GM23338 (cell line): ENCODE data around the gene KIF21A. TPM values are rescaled to one million over a fixed set of nuclear protein-coding genes. Genes with fewer than 3 reads are reported as not detected.

Experiments
- ATAC-seq: fragments of 200-7000 bp; cut with Tn5 transposase; 3 replicates; pipeline ENCODE4 v1.9.1; 2020
- DNase-seq: peaks from one replicate; pipeline ENCODE4 v3.0.0-alpha.2; 2015; ENCODE audit warnings: low spot score
- H2AFZ ChIP-seq: fragments of 200-600 bp; sonication (generic); 2 replicates; pipeline ENCODE4 v1.8.0; 2016; ENCODE audit warnings: antibody characterized with exemption, mild to moderate bottlenecking, moderate library complexity
- H3F3A ChIP-seq: fragments of 200-600 bp; sonication (generic); replicated peaks from 2 replicates; pipeline ENCODE4 v1.8.0; 2017; ENCODE audit warnings: antibody characterized with exemption, mixed run types, low read depth
- H3K27ac ChIP-seq: fragments of 200-600 bp; sonication (generic); 2 replicates; pipeline ENCODE4 v1.6.1; 2016; ENCODE audit warnings: low read depth
- H3K27me3 ChIP-seq: fragments of 200-600 bp; sonication (generic); 2 replicates; pipeline ENCODE4 v1.8.0; 2016; ENCODE audit warnings: mild to moderate bottlenecking, mixed run types, moderate library complexity; ENCODE audit not compliant: insufficient read depth
- H3K36me3 ChIP-seq: fragments of 200-600 bp; sonication (generic); 2 replicates; pipeline ENCODE4 v1.8.0; 2016; ENCODE audit warnings: mild to moderate bottlenecking; ENCODE audit not compliant: insufficient read depth
- H3K4me1 ChIP-seq: fragments of 200-600 bp; sonication (generic); 2 replicates; pipeline ENCODE4 v1.8.0; 2016; ENCODE audit warnings: mild to moderate bottlenecking, moderate library complexity; ENCODE audit not compliant: insufficient read depth
- H3K4me2 ChIP-seq: fragments of 200-600 bp; sonication (generic); 2 replicates; pipeline ENCODE4 v1.7.1; 2017; ENCODE audit warnings: mixed run types
- H3K4me3 ChIP-seq: fragments of 200-600 bp; sonication (generic); 2 replicates; pipeline ENCODE4 v1.6.1; 2016; ENCODE audit warnings: mixed run types
- H3K79me2 ChIP-seq: fragments of 200-600 bp; sonication (generic); replicated peaks from 2 replicates; pipeline ENCODE4 v1.8.0; 2017; ENCODE audit warnings: mild to moderate bottlenecking; ENCODE audit not compliant: insufficient read depth
- H3K9me2 ChIP-seq: fragments of 200-600 bp; sonication (generic); 2 replicates; pipeline ENCODE4 v1.8.0; 2017; ENCODE audit not compliant: insufficient read depth
- H4K20me1 ChIP-seq: fragments of 200-600 bp; sonication (generic); replicated peaks from 2 replicates; pipeline ENCODE4 v1.8.0; 2017; ENCODE audit warnings: mild to moderate bottlenecking; ENCODE audit not compliant: insufficient read depth
- H3K27ac Mint-ChIP-seq: 2 replicates; pipeline ENCODE4 v1.8.0; 2020; ENCODE audit warnings: inconsistent platforms, mild to moderate bottlenecking, moderate library complexity, mixed read lengths
- H3K27me3 Mint-ChIP-seq: 3 replicates; pipeline ENCODE4 v1.8.0; 2022; ENCODE audit warnings: low read depth, mild to moderate bottlenecking, moderate library complexity, mixed read lengths, inconsistent platforms; ENCODE audit not compliant: insufficient read depth, poor library complexity
- H3K36me3 Mint-ChIP-seq: 3 replicates; pipeline ENCODE4 v1.8.0; 2021; ENCODE audit warnings: low read depth, mild to moderate bottlenecking, inconsistent platforms, moderate library complexity, mixed read lengths
- H3K4me1 Mint-ChIP-seq: 3 replicates; pipeline ENCODE4 v1.8.0; 2020; ENCODE audit warnings: mild to moderate bottlenecking, inconsistent platforms, mixed read lengths
- H3K4me3 Mint-ChIP-seq: 3 replicates; pipeline ENCODE4 v1.8.0; 2021; ENCODE audit warnings: moderate library complexity, mild to moderate bottlenecking, inconsistent platforms, mixed read lengths
- H3K9me3 Mint-ChIP-seq: 3 replicates; pipeline ENCODE4 v1.8.0; 2020; ENCODE audit warnings: moderate library complexity, mild to moderate bottlenecking, inconsistent platforms, mixed read lengths
- CREB1 ChIP-seq: fragments of 250-450 bp; sonication (Bioruptor Pico); IDR thresholded peaks from 2 replicates; pipeline ENCODE4 v1.5.0; 2020; ENCODE audit warnings: low read depth, mild to moderate bottlenecking, moderate library complexity
- EZH2 ChIP-seq: fragments of 200-600 bp; sonication (generic); IDR thresholded peaks from one replicate; pipeline ENCODE4 v1.8.0; 2017; ENCODE audit warnings: antibody characterized with exemption, mild to moderate bottlenecking, low read depth; ENCODE audit not compliant: unreplicated experiment
- EZH2phosphoT487 ChIP-seq: fragments of 200-600 bp; sonication (generic); IDR thresholded peaks from one replicate; pipeline ENCODE4 v1.8.1; 2018; ENCODE audit warnings: antibody characterized with exemption; ENCODE audit not compliant: unreplicated experiment
- JUNB ChIP-seq: IDR thresholded peaks from one replicate; pipeline ENCODE4 v1.6.1; 2016; ENCODE audit warnings: antibody characterized with exemption; ENCODE audit not compliant: unreplicated experiment
- NANOG ChIP-seq: IDR thresholded peaks from 2 replicates; pipeline ENCODE4 v1.6.1; 2016; ENCODE audit warnings: antibody characterized with exemption, borderline replicate concordance
- POLR2AphosphoS5 ChIP-seq: IDR thresholded peaks from 2 replicates; pipeline ENCODE4 v1.6.1; 2016; ENCODE audit warnings: antibody characterized with exemption, low read depth
- long read RNA-seq: library from polyadenylated mRNA; unstranded; transcript quantifications from one replicate; pipeline ENCODE4 v2.0.0, GENCODE V29; 2020; ENCODE audit not compliant: unreplicated experiment
- polyA plus RNA-seq: library from polyadenylated mRNA; unstranded; fragments of >200 nt; fragmentation: Nextera tagmentation; extraction: Ambion mirVana; gene quantifications from 2 replicates; pipeline ENCODE4 v1.2.1, GENCODE V29; 2016
- total RNA-seq: library from RNA; depleted of rRNA; stranded (reverse); fragments of >200 nt; shearing (Covaris generic); gene quantifications from 2 replicates; pipeline ENCODE4 v1.2.3, GENCODE V29; 2014; rRNA removed
- TF ChIP-seq, protein P1 (sequence below): IDR thresholded peaks from 2 replicates; pipeline ENCODE4 v1.6.1; 2016; ENCODE audit warnings: antibody characterized with exemption
- TF ChIP-seq, protein P2 (sequence below): fragments of 250-450 bp; sonication (Bioruptor Pico); IDR thresholded peaks from 2 replicates; pipeline ENCODE4 v1.5.0; 2020; ENCODE audit warnings: mild to moderate bottlenecking, moderate library complexity
- TF ChIP-seq, protein P3 (sequence below), 2 experiments: fragments of 200-600 bp in 1 of 2; sonication (generic) in 1 of 2; conservative IDR thresholded peaks; 2 replicates each; pipeline versions ENCODE4 v1.5.1 to v1.6.1; 2016 to 2017; ENCODE audit warnings: antibody characterized with exemption in 2 of 2, low read depth in 2 of 2, mild to moderate bottlenecking in 2 of 2, moderate library complexity in 1 of 2

KIF21A gene, protein sequence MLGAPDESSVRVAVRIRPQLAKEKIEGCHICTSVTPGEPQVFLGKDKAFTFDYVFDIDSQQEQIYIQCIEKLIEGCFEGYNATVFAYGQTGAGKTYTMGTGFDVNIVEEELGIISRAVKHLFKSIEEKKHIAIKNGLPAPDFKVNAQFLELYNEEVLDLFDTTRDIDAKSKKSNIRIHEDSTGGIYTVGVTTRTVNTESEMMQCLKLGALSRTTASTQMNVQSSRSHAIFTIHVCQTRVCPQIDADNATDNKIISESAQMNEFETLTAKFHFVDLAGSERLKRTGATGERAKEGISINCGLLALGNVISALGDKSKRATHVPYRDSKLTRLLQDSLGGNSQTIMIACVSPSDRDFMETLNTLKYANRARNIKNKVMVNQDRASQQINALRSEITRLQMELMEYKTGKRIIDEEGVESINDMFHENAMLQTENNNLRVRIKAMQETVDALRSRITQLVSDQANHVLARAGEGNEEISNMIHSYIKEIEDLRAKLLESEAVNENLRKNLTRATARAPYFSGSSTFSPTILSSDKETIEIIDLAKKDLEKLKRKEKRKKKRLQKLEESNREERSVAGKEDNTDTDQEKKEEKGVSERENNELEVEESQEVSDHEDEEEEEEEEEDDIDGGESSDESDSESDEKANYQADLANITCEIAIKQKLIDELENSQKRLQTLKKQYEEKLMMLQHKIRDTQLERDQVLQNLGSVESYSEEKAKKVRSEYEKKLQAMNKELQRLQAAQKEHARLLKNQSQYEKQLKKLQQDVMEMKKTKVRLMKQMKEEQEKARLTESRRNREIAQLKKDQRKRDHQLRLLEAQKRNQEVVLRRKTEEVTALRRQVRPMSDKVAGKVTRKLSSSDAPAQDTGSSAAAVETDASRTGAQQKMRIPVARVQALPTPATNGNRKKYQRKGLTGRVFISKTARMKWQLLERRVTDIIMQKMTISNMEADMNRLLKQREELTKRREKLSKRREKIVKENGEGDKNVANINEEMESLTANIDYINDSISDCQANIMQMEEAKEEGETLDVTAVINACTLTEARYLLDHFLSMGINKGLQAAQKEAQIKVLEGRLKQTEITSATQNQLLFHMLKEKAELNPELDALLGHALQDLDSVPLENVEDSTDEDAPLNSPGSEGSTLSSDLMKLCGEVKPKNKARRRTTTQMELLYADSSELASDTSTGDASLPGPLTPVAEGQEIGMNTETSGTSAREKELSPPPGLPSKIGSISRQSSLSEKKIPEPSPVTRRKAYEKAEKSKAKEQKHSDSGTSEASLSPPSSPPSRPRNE (N-terminal part only)
- total RNA-seq, result 28.8 and 29.6 TPM in 2 replicates
- polyA plus RNA-seq, result 25.6 and 32.0 TPM in 2 replicates
- long read RNA-seq, partial matches to known transcripts, result 18 of 19 reads
- long read RNA-seq, other reads (novel, unspliced or antisense), result 1 of 19 reads

DNA sequence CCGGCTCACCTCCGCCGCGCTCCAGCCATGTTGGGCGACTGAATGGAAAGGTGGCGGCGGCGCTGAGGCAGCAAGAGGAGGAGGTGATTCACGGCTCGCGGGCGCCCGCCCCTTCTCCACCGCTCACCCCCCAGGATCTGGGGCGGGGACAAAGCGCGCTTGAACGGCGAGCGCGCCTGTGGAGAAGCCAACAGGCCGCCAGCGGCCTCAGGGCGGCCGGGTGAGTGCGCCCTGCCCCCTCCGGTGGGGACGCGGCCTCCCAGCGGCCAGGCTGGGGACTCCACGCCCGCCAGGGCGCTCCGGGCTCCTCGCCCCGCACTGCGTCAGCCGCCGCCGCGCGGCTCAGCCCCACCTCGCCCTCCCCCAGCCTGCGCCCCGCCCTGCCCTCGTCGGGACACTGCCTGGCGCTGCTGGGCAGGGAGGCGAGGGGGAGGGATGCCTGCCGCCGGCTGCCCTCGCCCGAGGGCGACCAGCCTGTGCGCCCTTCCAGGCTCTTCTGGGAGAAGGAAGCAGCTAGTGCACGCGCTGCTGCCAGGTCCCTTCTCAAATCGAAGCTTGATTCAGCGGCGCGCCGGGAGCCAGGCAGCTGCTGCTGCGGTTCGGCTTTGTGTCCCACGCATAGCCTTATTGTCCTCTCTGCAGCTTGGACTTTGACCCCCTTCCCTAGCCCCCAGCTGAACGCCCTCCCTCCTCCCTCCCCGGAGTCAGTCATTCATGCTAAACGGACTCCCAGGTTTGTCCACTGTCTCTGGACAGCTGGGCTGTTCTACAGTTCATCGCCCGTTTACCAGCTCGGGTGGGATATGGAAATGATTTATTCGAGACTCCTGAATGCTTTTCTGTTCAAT, at the start of gene KIF21A:
KIF21A (minus strand) TSS at position 40 of the 848 bp plus-strand sequence. CDS start 150 bp downstream, outside the sequence.
- peaks cover 38% of the 10 kb centered on the region for H3K79me2 ChIP-seq
- Mint-ChIP-seq H3K36me3 (no peaks in the 10 kb centered on the region; the same call in 2 of the 3 replicates), H3K27me3 (peaks cover 9% of the 10 kb centered on the region), H3K9me3 (no peaks in the 10 kb centered on the region; the same call in 2 of the 3 replicates), H3K4me1 (peaks cover 44% of the 10 kb centered on the region), H3K4me3 (peak within 1 kb of the TSS; percentile 97), H3K27ac (peak within 1 kb of the TSS; percentile 67; the same call in 1 of the 2 replicates)
- H3F3A ChIP-seq, result no peaks in the 10 kb centered on the region; the same call in 1 of the 2 replicates
- peak; percentile 92 for ATAC-seq
- DNase-seq, result peak; percentile 90
- peaks cover 37% of the 10 kb centered on the region for H3K4me1 ChIP-seq
- H4K20me1 ChIP-seq, result no peaks in the 10 kb centered on the region
- H3K4me2 ChIP-seq, result peak within 1 kb of the TSS; percentile 94
- H3K27me3 ChIP-seq, result peaks cover 25% of the 10 kb centered on the region
- peak within 1 kb of the TSS; percentile 91 for H3K4me3 ChIP-seq
- H3K36me3 ChIP-seq, result no peaks in the 10 kb centered on the region
- H3K27ac ChIP-seq, result no peak within 1 kb of the TSS; the same call in 1 of the 2 replicates
- no peaks in the 10 kb centered on the region for H3K9me2 ChIP-seq
- peak within 1 kb of the TSS; percentile 97 for H2AFZ ChIP-seq
- TF ChIP-seq JUNB, result no peak
- peak; percentile 43 for TF ChIP-seq POLR2AphosphoS5
- TF ChIP-seq EZH2, result no peak
- TF ChIP-seq, protein P1, sequence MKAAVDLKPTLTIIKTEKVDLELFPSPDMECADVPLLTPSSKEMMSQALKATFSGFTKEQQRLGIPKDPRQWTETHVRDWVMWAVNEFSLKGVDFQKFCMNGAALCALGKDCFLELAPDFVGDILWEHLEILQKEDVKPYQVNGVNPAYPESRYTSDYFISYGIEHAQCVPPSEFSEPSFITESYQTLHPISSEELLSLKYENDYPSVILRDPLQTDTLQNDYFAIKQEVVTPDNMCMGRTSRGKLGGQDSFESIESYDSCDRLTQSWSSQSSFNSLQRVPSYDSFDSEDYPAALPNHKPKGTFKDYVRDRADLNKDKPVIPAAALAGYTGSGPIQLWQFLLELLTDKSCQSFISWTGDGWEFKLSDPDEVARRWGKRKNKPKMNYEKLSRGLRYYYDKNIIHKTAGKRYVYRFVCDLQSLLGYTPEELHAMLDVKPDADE, result no peak
- peak; percentile 50; the same call in 1 of the 2 replicates for TF ChIP-seq CREB1 (CRISPR knock-in tag)
- TF ChIP-seq, protein P2, sequence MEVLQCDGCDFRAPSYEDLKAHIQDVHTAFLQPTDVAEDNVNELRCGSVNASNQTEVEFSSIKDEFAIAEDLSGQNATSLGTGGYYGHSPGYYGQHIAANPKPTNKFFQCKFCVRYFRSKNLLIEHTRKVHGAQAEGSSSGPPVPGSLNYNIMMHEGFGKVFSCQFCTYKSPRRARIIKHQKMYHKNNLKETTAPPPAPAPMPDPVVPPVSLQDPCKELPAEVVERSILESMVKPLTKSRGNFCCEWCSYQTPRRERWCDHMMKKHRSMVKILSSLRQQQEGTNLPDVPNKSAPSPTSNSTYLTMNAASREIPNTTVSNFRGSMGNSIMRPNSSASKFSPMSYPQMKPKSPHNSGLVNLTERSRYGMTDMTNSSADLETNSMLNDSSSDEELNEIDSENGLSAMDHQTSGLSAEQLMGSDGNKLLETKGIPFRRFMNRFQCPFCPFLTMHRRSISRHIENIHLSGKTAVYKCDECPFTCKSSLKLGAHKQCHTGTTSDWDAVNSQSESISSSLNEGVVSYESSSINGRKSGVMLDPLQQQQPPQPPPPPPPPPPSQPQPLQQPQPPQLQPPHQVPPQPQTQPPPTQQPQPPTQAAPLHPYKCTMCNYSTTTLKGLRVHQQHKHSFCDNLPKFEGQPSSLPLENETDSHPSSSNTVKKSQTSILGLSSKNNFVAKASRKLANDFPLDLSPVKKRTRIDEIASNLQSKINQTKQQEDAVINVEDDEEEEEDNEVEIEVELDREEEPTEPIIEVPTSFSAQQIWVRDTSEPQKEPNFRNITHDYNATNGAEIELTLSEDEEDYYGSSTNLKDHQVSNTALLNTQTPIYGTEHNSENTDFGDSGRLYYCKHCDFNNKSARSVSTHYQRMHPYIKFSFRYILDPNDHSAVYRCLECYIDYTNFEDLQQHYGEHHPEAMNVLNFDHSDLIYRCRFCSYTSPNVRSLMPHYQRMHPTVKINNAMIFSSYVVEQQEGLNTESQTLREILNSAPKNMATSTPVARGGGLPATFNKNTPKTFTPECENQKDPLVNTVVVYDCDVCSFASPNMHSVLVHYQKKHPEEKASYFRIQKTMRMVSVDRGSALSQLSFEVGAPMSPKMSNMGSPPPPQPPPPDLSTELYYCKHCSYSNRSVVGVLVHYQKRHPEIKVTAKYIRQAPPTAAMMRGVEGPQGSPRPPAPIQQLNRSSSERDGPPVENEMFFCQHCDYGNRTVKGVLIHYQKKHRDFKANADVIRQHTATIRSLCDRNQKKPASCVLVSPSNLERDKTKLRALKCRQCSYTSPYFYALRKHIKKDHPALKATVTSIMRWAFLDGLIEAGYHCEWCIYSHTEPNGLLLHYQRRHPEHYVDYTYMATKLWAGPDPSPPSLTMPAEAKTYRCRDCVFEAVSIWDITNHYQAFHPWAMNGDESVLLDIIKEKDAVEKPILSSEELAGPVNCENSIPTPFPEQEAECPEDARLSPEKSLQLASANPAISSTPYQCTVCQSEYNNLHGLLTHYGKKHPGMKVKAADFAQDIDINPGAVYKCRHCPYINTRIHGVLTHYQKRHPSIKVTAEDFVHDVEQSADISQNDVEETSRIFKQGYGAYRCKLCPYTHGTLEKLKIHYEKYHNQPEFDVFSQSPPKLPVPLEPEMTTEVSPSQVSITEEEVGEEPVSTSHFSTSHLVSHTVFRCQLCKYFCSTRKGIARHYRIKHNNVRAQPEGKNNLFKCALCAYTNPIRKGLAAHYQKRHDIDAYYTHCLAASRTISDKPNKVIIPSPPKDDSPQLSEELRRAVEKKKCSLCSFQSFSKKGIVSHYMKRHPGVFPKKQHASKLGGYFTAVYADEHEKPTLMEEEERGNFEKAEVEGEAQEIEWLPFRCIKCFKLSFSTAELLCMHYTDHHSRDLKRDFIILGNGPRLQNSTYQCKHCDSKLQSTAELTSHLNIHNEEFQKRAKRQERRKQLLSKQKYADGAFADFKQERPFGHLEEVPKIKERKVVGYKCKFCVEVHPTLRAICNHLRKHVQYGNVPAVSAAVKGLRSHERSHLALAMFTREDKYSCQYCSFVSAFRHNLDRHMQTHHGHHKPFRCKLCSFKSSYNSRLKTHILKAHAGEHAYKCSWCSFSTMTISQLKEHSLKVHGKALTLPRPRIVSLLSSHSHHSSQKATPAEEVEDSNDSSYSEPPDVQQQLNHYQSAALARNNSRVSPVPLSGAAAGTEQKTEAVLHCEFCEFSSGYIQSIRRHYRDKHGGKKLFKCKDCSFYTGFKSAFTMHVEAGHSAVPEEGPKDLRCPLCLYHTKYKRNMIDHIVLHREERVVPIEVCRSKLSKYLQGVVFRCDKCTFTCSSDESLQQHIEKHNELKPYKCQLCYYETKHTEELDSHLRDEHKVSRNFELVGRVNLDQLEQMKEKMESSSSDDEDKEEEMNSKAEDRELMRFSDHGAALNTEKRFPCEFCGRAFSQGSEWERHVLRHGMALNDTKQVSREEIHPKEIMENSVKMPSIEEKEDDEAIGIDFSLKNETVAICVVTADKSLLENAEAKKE (CRISPR knock-in tag), result no peak
- no peak for TF ChIP-seq NANOG
- TF ChIP-seq, protein P3, sequence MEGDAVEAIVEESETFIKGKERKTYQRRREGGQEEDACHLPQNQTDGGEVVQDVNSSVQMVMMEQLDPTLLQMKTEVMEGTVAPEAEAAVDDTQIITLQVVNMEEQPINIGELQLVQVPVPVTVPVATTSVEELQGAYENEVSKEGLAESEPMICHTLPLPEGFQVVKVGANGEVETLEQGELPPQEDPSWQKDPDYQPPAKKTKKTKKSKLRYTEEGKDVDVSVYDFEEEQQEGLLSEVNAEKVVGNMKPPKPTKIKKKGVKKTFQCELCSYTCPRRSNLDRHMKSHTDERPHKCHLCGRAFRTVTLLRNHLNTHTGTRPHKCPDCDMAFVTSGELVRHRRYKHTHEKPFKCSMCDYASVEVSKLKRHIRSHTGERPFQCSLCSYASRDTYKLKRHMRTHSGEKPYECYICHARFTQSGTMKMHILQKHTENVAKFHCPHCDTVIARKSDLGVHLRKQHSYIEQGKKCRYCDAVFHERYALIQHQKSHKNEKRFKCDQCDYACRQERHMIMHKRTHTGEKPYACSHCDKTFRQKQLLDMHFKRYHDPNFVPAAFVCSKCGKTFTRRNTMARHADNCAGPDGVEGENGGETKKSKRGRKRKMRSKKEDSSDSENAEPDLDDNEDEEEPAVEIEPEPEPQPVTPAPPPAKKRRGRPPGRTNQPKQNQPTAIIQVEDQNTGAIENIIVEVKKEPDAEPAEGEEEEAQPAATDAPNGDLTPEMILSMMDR (conservative IDR thresholded peaks at IDR 0.05; ENCODE audit: low read depth in 2 of 2), result peak in 1 of 2 experiments; percentile 20; a peak in 1 of 4 replicates
- TF ChIP-seq EZH2phosphoT487, result no peak
